HG03439 (cell line): Measurements from ENCODE around the gene CDK9.
A peak's percentile ranks its signal among the peaks of the same experiment; 100 is the strongest.

ENCODE experiments used
- ATAC-seq: cut with Tn5 transposase; IDR thresholded peaks from one replicate; pipeline ENCODE4 v1.9.1; 2021; ENCODE audit warnings: mild to moderate bottlenecking, moderate library complexity; ENCODE audit not compliant: unreplicated experiment

Gene CDK9

DNA sequence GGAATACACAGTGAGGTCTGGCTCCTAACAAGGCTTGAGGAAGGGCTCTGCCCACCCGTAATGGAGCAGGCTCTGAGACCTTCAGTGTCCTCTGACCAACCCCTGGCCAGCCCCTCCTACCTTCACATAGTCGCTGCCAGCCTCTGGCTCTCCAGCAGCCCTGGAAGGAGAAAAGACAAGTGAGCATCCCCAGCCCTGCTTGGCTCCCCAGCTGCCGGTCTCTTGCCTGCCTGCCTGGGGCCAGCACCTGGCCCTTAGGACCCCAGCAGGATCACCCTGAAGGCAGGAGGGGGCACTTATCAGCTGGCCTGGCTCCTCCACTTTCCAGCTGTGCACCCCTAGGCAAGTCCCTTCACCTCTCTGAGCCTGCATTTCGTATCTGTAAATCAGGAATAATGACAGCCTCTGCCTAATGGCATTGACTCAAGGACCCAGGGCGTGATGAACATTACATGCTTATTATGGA lies 24.3 kb upstream of the CDK9 start:
- ATAC-seq = no peak

- no peak for ATAC-seq
Measured at GRCh38 chr9:127762111-127762676, 23.6 kb upstream of the CDK9 start.

DNA sequence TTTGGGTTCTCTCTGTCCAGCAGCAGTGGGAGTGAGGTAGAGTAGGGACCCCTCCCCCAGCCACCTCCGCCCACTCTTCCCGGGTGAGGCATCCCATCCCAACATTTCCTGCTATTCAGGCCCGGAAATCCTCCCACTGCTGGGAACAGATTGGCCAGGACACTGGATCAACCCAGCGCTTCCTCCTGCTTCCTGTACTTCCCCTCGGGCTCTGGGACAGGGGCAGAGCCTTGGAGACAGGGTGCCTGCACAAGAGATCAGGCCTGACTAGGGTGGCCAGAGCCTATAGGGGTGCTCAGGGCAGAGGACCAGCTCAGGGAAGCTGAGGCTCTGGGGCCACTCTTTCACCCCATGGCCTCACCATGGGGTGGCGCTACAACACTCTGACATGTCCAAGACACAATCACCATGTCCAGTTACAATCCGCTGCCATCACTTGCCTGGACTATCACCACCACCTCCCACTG lies 21.9 kb upstream of the CDK9 start:
- ATAC-seq = no peak

- ATAC-seq = no peak
Measured at GRCh38 chr9:127765418-127765817, 20.4 kb upstream of the CDK9 start.

DNA sequence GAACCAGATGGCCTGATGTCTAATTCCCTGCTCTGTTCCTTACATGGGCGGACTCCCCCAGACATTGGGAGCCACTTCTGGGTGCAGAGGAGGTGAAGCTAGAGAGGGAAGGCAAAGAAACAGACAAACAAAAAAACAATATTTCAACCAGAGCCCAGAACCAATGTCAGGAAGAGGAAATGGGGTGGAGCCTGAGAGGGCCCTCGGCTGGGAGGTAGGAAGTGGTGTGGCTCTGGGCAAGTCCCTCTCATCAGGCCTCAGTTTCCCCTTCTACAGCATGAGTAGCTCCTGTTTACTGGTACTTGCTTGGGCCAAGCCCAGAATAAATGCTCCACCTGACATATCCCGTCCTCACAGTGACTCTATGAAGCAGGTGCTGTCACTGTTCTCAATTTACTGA lies 18.4 kb upstream of the CDK9 start:
- no peak for ATAC-seq

GRCh38 chr9:127767909-127768331 lies 17.9 kb upstream of the CDK9 start:
- ATAC-seq = no peak

DNA sequence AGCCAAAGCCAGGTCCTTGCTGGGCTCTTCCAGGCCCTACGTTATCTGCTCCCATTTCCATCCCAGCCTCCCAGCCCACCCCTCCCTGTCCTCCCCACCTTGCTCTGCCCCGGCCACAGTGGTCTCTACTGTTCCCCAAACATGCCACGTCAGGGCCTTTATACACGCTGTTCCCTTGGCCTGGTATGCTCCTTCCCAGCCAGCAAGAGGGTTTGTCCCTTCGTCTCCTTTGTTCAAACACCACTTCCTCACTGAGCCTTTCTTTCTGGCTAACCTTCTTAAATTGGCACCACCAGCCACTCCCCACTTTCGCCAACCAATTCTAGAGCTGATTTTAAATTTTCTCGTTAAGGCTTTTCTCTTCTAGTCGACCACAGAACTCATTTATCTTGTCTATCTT lies 17.1 kb upstream of the CDK9 start:
- no peak for ATAC-seq

DNA sequence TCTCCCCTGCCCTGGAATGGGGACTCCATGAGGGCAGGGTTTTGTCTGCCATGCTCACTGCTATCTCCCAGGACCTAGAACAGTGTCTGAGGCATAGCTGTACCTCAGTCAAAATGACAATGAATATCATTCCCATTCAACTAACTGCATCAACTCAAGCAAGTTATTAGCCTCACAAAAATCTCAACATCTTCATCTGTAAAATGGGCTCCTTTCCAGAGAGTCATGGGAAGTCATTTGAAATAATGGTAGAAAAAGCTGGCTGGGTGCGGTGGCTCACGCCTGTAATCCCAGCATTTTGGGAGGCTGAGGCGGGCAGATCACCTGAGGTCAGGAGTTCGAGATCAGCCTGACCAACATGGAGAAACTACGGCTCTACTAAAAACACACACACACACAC lies 16.7 kb upstream of the CDK9 start:
- ATAC-seq = no peak

DNA sequence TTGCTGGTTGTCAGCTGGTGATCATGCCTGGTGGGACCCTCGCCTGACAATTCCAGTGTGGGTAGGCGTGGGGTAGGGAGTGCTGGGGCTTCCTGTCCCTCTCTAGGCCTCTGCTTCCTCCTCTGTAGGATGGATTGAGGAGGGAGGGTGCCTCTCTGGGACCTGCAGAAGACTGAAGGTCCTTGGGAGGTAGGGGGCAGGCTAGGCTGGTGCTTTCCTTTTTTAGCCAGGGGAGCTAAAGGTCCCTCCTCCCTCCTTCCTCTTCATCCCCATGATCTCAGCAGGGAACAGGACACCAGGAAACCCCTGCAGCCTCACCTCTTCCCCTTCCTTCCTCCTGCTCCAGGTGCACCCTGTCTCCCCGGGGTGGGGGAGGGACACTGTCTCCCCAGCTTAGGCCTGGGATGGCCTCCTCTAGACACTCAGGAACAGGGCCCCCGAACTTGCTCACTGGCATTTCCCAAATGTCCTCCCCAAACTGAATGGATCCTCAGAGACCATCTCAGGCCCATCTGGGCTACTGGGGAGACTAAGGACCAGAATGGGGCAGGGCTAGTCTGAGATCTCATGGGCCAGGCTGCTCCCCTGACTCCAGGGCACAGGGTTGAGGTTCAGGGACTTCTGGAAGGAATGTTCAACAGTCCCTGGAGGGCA lies 15.8 kb upstream of the CDK9 start:
- no peak for ATAC-seq

DNA sequence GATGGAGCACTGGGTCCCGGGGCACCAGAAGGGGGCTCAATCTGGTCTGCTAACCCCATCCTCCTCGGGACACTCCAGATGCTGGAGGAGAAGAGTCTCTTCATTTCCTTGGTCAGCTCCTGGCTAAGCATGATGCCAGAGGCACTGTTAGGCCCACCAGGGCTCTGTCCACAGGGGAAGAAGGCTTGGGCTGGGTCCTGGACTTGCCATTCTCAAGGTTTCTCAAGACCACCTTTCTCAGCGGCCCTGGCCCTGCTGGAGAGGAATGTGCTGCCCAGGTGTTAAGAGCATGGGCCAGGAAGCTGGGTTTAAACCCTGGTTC lies 15.3 kb upstream of the CDK9 start:
- no peak for ATAC-seq

- ATAC-seq = peak; percentile 87
Measured at GRCh38 chr9:127770905-127771569, 14.8 kb upstream of the CDK9 start.

GRCh38 chr9:127771570-127772189 lies 14.2 kb upstream of the CDK9 start:
- no peak for ATAC-seq

- ATAC-seq = no peak
Measured at GRCh38 chr9:127772603-127773002, 13.2 kb upstream of the CDK9 start.

DNA sequence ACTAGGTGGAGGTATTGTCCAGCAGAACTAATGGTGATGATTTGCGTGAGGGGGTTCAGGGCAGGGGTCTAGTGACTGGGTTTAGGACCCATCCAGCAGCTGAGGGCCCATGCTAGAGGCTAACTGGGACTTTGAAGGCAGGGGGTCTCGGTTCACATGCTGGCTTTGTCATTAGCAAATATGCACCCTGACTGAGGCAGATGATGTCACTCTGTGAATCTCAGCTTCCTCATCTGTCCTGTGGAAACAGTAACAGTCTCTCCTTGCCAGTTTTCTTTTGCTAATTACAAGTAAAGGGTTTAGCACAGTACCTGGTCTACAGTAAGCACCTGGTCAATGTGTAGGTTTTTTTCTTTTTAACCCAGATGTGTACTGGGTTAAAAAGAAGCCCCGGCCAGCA lies 12.6 kb upstream of the CDK9 start:
- no peak for ATAC-seq

- no peak for ATAC-seq
Measured at GRCh38 chr9:127773981-127774380, 11.9 kb upstream of the CDK9 start.

GRCh38 chr9:127776195-127776923 lies 9.5 kb upstream of the CDK9 start:
- ATAC-seq = peak; percentile 27

DNA sequence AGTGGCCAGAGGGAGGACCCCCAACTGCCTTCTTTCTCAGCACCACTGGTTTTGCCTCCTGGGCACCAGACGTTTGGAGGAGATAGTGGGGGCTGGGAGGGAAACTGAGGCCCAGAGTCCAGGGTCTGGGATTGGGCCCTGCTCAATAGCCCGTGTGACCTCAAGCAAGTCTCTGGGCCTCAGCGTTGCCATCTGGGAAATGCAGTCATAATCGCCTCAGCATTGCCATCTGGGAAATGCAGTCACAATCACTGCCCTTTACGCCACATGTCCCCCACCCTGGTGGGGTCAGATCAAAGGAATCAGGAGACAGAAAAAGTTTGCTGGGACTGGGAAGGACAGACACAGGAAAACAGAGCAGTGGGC lies 8.9 kb upstream of the CDK9 start:
- no peak for ATAC-seq

DNA sequence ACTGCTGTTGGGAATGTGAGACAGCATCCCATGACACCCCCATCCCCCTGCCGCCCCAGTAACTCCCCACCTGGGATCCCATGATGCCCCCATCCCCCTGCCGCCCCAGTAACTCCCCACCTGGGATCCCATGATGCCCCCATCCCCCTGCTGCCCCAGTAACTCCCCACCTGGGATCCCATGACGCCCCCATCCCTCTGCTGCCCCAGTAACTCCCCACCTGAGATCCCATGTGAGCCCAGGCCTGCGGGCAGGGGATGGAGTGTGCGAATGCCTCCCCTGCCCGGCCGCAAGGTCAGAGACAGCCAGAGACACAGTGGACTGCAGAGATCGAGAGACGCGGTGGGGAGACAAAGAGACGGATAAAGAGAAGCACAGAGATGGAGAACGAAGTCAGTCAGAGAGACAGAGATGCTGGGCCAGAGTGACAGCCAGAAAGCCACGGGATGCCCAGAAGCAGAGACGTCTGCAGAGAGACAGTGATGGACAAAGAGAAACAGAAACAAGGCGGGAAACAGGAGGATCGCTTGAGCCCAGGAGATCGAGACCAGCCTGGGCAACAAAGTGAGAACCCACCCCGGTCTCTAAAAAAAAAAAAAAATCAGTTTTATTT lies 8.4 kb upstream of the CDK9 start:
- no peak for ATAC-seq

DNA sequence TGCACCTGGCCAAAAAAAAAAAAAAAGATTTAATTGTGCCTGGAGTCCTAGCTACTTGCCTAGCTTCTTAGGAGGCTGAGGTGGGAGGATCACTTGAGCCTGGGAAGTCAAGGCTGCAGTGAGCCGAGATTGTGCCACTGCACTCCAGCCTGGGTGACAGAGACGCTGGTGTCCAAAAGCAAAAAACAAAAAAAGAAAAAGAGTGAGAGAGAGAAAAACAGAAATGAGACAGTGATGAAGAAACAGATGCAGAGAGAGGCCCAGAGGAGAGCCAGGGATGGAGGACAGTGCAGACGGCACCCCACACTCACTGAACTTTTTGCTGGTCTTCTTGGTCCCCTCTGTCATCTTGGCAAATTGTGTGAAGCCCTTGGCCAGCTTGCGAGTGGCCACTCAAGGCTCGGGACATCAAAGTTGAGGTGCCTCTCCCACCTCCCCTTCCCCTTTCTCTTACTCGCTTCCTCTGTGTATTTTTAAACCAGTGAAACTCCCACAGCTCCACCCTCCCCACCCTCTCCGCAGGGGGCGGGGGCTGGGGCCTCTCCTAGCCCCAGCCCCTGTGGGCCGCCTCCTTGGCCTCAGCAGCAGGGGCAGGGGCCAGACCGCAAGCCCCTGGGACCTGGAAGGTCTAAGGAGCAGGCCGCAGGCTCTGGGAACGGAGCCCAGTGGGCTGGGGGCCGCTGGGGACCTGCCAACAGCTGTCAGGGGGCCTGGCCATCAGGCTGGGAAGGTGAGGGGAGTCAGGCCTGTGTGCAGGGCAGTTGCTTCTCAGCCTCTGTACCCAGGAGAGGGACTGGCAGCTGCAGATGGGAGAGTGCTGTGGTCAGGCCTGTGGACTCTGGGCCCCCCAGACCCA lies 7.3 kb upstream of the CDK9 start, which contains the start of gene SH2D3C:
Gene SH2D3C (minus strand): TSS at position 387 of the 856 bp plus-strand sequence. CDS start 39 bp downstream, at position 348.
- peak; percentile 28 for ATAC-seq
